Breast epithelium (tissue), 3 donors: ENCODE data around the gene SLC16A8.

Experiments used
- POLR2A ChIP-seq: fragments of 450-650 bp; IDR thresholded peaks from one replicate; pipeline ENCODE4 v1.6.1; 2016; ENCODE audit warnings: antibody characterized with exemption, mild to moderate bottlenecking, moderate library complexity
- POLR2AphosphoS5 ChIP-seq, 3 donors: sonication (generic); formaldehyde crosslinking; IDR thresholded peaks; one replicate each; pipeline ENCODE4 v1.6.1; 2017; ENCODE audit warnings: antibody characterized with exemption in 3 of 3
- TF ChIP-seq, protein P1 (sequence below), 3 donors: fragments of 450-650 bp; IDR thresholded peaks; one replicate each; pipeline ENCODE4 v1.5.1; 2016 to 2017; ENCODE audit warnings: antibody characterized with exemption in 3 of 3, mild to moderate bottlenecking in 3 of 3, moderate library complexity in 3 of 3

DNA sequence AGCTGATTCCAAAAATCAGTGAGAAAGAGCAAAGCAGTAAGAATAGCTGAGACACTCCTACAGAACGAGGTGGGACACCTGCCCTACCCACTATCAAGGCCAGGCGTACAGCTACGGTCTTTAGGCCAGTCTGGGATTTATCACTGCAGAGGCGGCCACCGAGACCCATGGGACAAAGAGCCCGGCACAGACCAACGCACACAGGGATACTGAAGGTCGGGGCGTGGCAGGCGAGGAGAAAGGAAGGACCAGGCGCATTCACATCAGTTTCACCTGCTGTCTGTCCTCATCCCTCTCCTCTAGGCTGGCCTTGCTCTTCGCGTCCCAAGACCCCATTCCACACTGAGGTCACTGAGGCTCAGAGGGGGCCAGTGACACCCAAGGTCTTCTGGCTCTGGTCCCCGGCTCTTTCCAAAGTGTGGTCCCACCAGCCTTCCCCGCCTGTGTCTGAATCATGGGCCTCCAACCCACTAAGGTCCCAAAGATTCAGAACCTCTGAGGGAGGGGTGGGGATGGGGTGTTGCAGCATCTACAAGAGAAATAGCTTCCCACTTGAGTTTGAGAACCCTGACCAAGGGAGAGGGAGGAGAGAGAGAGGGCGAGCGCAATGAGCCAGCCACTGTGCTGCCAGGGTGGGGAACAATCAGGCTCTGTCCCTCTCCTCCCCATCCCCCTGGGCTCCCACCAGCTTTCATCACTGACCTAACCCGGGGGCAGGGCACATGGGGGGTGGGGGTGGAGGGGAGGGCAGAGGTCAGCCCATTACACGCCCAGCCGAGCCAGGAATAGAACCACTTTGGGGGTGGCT lies 34.0 kb downstream of the SLC16A8 start:
- TF ChIP-seq, protein P1, sequence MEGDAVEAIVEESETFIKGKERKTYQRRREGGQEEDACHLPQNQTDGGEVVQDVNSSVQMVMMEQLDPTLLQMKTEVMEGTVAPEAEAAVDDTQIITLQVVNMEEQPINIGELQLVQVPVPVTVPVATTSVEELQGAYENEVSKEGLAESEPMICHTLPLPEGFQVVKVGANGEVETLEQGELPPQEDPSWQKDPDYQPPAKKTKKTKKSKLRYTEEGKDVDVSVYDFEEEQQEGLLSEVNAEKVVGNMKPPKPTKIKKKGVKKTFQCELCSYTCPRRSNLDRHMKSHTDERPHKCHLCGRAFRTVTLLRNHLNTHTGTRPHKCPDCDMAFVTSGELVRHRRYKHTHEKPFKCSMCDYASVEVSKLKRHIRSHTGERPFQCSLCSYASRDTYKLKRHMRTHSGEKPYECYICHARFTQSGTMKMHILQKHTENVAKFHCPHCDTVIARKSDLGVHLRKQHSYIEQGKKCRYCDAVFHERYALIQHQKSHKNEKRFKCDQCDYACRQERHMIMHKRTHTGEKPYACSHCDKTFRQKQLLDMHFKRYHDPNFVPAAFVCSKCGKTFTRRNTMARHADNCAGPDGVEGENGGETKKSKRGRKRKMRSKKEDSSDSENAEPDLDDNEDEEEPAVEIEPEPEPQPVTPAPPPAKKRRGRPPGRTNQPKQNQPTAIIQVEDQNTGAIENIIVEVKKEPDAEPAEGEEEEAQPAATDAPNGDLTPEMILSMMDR (IDR thresholded peaks at IDR 0.05) = no peak
- TF ChIP-seq POLR2AphosphoS5 (IDR thresholded peaks at IDR 0.05) = no peak
- TF ChIP-seq POLR2A = no peak
